Measurements from ENCODE around the gene PDE10A.
"Not testable (repeated sequence)": the region's sequence is repeated elsewhere in the genome, so short reads cannot be mapped to it uniquely, and the experiment has no call there.

The PDE10A gene

GRCh38 chr6:165557674-165558073, 105.4 kb downstream of the PDE10A start:
- in situ Hi-C loops (cut with MboI; ENCODE audit: low sequenced_read_pairs): no loop called here

- in situ Hi-C loops (cut with MboI; ENCODE audit: low sequenced_read_pairs): no loop called here
These were observed 106.8 kb downstream of the PDE10A start for GRCh38 chr6:165556116-165556843.

GRCh38 chr6:165554644-165555043, 108.4 kb downstream of the PDE10A start:
- in situ Hi-C loops (cut with MboI; ENCODE audit: low sequenced_read_pairs): not testable (repeated sequence)

- in situ Hi-C loops (cut with MboI; ENCODE audit: low sequenced_read_pairs): no loop called here
These were observed 110.7 kb downstream of the PDE10A start for GRCh38 chr6:165552248-165552736.

- in situ Hi-C loops (cut with MboI; ENCODE audit: low sequenced_read_pairs): no loop called here
These were observed 111.2 kb downstream of the PDE10A start for GRCh38 chr6:165551828-165552227.

- in situ Hi-C loops (cut with MboI; ENCODE audit: low sequenced_read_pairs): no loop called here
These were observed 114.6 kb downstream of the PDE10A start for GRCh38 chr6:165548450-165548849.

GRCh38 chr6:165545806-165546205, 117.2 kb downstream of the PDE10A start:
- in situ Hi-C loops (cut with MboI; ENCODE audit: low sequenced_read_pairs): no loop called here

GRCh38 chr6:165543781-165544180, 119.3 kb downstream of the PDE10A start:
- in situ Hi-C loops (cut with MboI; ENCODE audit: low sequenced_read_pairs): no loop called here

GRCh38 chr6:165536911-165537310, 126.1 kb downstream of the PDE10A start:
- in situ Hi-C loops (cut with MboI; ENCODE audit: low sequenced_read_pairs): no loop called here

- in situ Hi-C loops (cut with MboI; ENCODE audit: low sequenced_read_pairs): no loop called here
These were observed 143.7 kb downstream of the PDE10A start for GRCh38 chr6:165519316-165519715.

GRCh38 chr6:165515963-165516624, 146.9 kb downstream of the PDE10A start:
- in situ Hi-C loops (cut with MboI; ENCODE audit: low sequenced_read_pairs): no loop called here

GRCh38 chr6:165514621-165515020, 148.4 kb downstream of the PDE10A start:
- in situ Hi-C loops (cut with MboI; ENCODE audit: low sequenced_read_pairs): no loop called here

- in situ Hi-C loops (cut with MboI; ENCODE audit: low sequenced_read_pairs): no loop called here
These were observed 151.2 kb downstream of the PDE10A start for GRCh38 chr6:165511807-165512206.

- in situ Hi-C loops (cut with MboI; ENCODE audit: low sequenced_read_pairs): no loop called here
These were observed 154.6 kb downstream of the PDE10A start for GRCh38 chr6:165508321-165508869.

- in situ Hi-C loops (cut with MboI; ENCODE audit: low sequenced_read_pairs): no loop called here
These were observed 156.4 kb downstream of the PDE10A start for GRCh38 chr6:165506657-165507056.

GRCh38 chr6:165500214-165500907, 162.7 kb downstream of the PDE10A start:
- in situ Hi-C loops (cut with MboI; ENCODE audit: low sequenced_read_pairs): not testable (repeated sequence)

- in situ Hi-C loops (cut with MboI; ENCODE audit: low sequenced_read_pairs): no loop called here
These were observed 165.6 kb downstream of the PDE10A start for GRCh38 chr6:165497472-165497871.

GRCh38 chr6:165488624-165489295, 174.3 kb downstream of the PDE10A start:
- in situ Hi-C loops (cut with MboI; ENCODE audit: low sequenced_read_pairs): no loop called here

- in situ Hi-C loops (cut with MboI; ENCODE audit: low sequenced_read_pairs): no loop called here
These were observed 175.1 kb downstream of the PDE10A start for GRCh38 chr6:165487950-165488349.

- in situ Hi-C loops (cut with MboI; ENCODE audit: low sequenced_read_pairs): no loop called here
These were observed 175.7 kb downstream of the PDE10A start for GRCh38 chr6:165487347-165487746.

All from HL-60/S4 treated with phorbol 12-myristate 13-acetate at 8.2 ng/mL for 4 days and 3 days (cell line).